Measurements from ENCODE around the gene MOB2. TPM values are rescaled to one million over a fixed set of nuclear protein-coding genes. Genes with fewer than 3 reads are reported as not detected.

MOB2 gene
- total and polyA plus RNA-seq, 9 of the 15 experiments (the other 6 are each of a cell fraction or from before 2014, with no cell fraction given), result 0.17 to 36.8 (median 19.2) TPM

DNA sequence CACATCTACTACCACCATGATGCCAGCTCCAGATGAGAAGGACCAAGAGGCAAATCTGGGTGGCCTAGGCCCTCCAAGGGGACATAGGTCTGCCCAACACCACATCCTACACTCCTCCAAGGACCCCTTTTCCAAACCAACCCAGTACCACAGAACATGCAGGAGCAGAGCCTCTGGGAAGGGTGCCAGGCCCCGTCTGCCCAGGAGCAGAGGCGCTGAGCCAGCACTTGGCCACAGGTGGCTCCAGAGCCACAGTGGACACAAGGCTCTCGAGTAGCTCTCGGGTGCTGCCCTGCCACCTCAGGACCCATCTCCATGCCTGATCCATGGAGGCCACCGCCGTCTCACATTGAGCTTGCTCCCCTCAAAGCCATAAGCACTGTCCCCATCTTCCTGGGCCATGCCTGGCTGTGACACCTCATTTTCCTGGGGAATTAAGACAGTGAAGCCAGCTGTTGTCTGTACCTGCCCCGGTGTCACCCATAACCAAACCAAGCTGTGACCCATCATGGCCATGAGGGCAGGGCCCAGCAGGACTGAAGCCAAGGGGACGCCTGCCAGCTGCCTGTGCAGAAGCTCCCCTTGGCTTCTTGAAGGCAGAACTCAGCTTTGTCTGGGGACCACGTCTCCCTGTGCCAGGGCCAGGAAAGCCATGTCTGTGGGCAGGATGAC is 7.4 kb downstream of the MOB2 start:
- FAIRE-seq (no peak), DNase-seq (ENCODE audit: extremely low read depth in 1 of 4, low spot score in 3 of 4) (no peak), ATAC-seq (no peak)
- BruUV-seq (replicated peaks), result no TSS peak
- H3K9me1 ChIP-seq (ENCODE audit: control insufficient read depth, insufficient read depth, low read length), result no peaks in the 10 kb centered on the region
- peaks cover 0 to 13% of the 10 kb centered on the region in 2 experiments; a peak in 1 of 5 replicates for H3K4me1 ChIP-seq (replicated peaks in 1 of 2; ENCODE audit: control insufficient read depth in 2 of 2, insufficient read depth in 2 of 2, low read length in 2 of 2)
- no peak overlapping the region for H3K4me3 ChIP-seq
- peaks cover 9% of the 10 kb centered on the region; the same call in 1 of the 3 replicates for H3K36me3 ChIP-seq (ENCODE audit: control insufficient read depth, insufficient read depth, low read length)
- 84% methylated on average over 9 of the region's 9 CpGs for WGBS (ENCODE audit: insufficient coverage, low coverage, missing lambda C conversion rate)
- no peak overlapping the region for H2AFZ ChIP-seq (ENCODE audit: low read depth, low read length)
- H3K9me3 ChIP-seq (replicated peaks; ENCODE audit: control insufficient read depth, insufficient read depth, low read depth, low read length), result no peaks in the 10 kb centered on the region
- TF ChIP-seq ZNF507 (tag; conservative IDR thresholded peaks at IDR 0.05) (no peak), MXD1 (CRISPR knock-in tag; IDR thresholded peaks at IDR 0.05; ENCODE audit: borderline replicate concordance, poor library complexity, severe bottlenecking) (no peak)
- H3K9ac ChIP-seq (ENCODE audit: insufficient read depth in 1 of 2, low read depth in 2 of 2, low read length in 2 of 2), result no peak overlapping the region
- ChIA-PET CTCF (ENCODE audit: low intra/inter-chr PET ratio) (no interaction called here), POLR2A (interaction anchor here (1.0 kb wide), 1 partner anchor 272 kb away, joined by 4 read pairs; no protein-coding TSS in a partner anchor)
- H4K20me1 ChIP-seq (replicated peaks; ENCODE audit: control insufficient read depth, insufficient read depth, low read length), result peaks cover 15% of the 10 kb centered on the region
- intact Hi-C loops (cut with micrococcal nuclease), result no loop called here
- in situ Hi-C loops (cut with MboI), result no loop called here
- no peaks in the 10 kb centered on the region for H3K79me2 ChIP-seq (ENCODE audit: control insufficient read depth, insufficient read depth, low read length)
- no peaks in the 10 kb centered on the region for H3K27me3 ChIP-seq (ENCODE audit: control insufficient read depth in 2 of 2, insufficient read depth in 2 of 2, low read length in 2 of 2)
- no peak overlapping the region for H3K4me2 ChIP-seq (ENCODE audit: insufficient read depth, low read length)
- no peak overlapping the region for H3K27ac ChIP-seq (ENCODE audit: extremely low read depth, low read depth, low read length)

DNA sequence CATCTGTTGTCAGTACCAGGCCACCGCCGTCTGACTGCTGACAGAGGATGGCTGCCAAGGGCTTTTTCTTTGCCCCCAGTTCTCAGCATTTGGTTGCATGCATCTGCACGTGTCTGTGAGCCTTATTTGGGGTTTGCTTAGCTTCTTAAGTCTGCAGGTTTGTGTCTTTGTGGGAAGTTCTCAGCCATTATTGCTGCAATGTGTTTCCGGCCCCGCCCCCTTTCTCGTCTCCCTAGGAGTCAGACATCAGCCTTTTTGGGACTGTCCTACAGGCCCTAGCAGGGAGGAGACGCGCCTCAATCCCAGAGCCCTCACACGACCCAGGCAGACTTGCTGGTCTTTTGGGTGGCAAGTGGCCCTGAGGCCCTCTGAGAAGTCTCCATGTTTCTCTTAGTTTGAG is 8.0 kb downstream of the MOB2 start:
- ChIA-PET POLR2A (no interaction called here), CTCF (ENCODE audit: low intra/inter-chr PET ratio) (no interaction called here)
- FAIRE-seq (no peak), ATAC-seq (no peak), DNase-seq (ENCODE audit: extremely low read depth in 1 of 4, low spot score in 3 of 4) (no peak)
- Histone ChIP-seq H3K36me3 (ENCODE audit: control insufficient read depth, insufficient read depth, low read length) (peaks cover 9% of the 10 kb centered on the region; the same call in 1 of the 3 replicates), H4K20me1 (replicated peaks; ENCODE audit: control insufficient read depth, insufficient read depth, low read length) (peaks cover 9% of the 10 kb centered on the region), H3K79me2 (ENCODE audit: control insufficient read depth, insufficient read depth, low read length) (no peaks in the 10 kb centered on the region), H3K4me3 (no peak overlapping the region), H3K4me2 (ENCODE audit: insufficient read depth, low read length) (no peak overlapping the region), H3K9me1 (ENCODE audit: control insufficient read depth, insufficient read depth, low read length) (no peaks in the 10 kb centered on the region), H3K9ac (ENCODE audit: insufficient read depth in 1 of 2, low read depth in 2 of 2, low read length in 2 of 2) (no peak overlapping the region), H3K27ac (ENCODE audit: extremely low read depth, low read depth, low read length) (no peak overlapping the region), H3K9me3 (replicated peaks; ENCODE audit: control insufficient read depth, insufficient read depth, low read depth, low read length) (no peaks in the 10 kb centered on the region), H3K4me1 (replicated peaks in 1 of 2; ENCODE audit: control insufficient read depth in 2 of 2, insufficient read depth in 2 of 2, low read length in 2 of 2) (peaks cover 0 to 8% of the 10 kb centered on the region in 2 experiments; a peak in 1 of 5 replicates), H2AFZ (ENCODE audit: low read depth, low read length) (no peak overlapping the region), H3K27me3 (ENCODE audit: control insufficient read depth in 2 of 2, insufficient read depth in 2 of 2, low read length in 2 of 2) (no peaks in the 10 kb centered on the region)
- in situ Hi-C loops (cut with MboI), result no loop called here
- intact Hi-C loops (cut with micrococcal nuclease), result no loop called here
- 69% methylated on average over 6 of the region's 9 CpGs for WGBS (ENCODE audit: insufficient coverage, low coverage, missing lambda C conversion rate)
- no TSS peak for BruUV-seq (replicated peaks)
- no peak for TF ChIP-seq ZC3H11A (IDR thresholded peaks at IDR 0.05; ENCODE audit: low read depth, low read length)
- TF ChIP-seq, protein P1, sequence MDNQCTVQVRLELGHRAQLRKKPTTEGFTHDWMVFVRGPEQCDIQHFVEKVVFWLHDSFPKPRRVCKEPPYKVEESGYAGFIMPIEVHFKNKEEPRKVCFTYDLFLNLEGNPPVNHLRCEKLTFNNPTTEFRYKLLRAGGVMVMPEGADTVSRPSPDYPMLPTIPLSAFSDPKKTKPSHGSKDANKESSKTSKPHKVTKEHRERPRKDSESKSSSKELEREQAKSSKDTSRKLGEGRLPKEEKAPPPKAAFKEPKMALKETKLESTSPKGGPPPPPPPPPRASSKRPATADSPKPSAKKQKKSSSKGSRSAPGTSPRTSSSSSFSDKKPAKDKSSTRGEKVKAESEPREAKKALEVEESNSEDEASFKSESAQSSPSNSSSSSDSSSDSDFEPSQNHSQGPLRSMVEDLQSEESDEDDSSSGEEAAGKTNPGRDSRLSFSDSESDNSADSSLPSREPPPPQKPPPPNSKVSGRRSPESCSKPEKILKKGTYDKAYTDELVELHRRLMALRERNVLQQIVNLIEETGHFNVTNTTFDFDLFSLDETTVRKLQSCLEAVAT (IDR thresholded peaks at IDR 0.05), result no peak
- TF ChIP-seq SIN3B (IDR thresholded peaks at IDR 0.05; ENCODE audit: low read depth), result no peak
- no peak for TF ChIP-seq RBM39 (optimal IDR thresholded peaks at IDR 0.05; ENCODE audit: low read depth, low read length)
- no peak for TF ChIP-seq ELF4 (CRISPR knock-in tag; IDR thresholded peaks at IDR 0.05)
- TF ChIP-seq, protein P2, sequence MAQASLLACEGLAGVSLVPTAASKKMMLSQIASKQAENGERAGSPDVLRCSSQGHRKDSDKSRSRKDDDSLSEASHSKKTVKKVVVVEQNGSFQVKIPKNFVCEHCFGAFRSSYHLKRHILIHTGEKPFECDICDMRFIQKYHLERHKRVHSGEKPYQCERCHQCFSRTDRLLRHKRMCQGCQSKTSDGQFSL (CRISPR knock-in tag; IDR thresholded peaks at IDR 0.05), result no peak
- TF ChIP-seq, protein P2 (tag; IDR thresholded peaks at IDR 0.05), result no peak
- no peak for TF ChIP-seq ZFP36 (IDR thresholded peaks at IDR 0.05; ENCODE audit: low read depth, low read length, partially characterized antibody)
